Measurements from ENCODE around the gene WHRN.

DNA sequence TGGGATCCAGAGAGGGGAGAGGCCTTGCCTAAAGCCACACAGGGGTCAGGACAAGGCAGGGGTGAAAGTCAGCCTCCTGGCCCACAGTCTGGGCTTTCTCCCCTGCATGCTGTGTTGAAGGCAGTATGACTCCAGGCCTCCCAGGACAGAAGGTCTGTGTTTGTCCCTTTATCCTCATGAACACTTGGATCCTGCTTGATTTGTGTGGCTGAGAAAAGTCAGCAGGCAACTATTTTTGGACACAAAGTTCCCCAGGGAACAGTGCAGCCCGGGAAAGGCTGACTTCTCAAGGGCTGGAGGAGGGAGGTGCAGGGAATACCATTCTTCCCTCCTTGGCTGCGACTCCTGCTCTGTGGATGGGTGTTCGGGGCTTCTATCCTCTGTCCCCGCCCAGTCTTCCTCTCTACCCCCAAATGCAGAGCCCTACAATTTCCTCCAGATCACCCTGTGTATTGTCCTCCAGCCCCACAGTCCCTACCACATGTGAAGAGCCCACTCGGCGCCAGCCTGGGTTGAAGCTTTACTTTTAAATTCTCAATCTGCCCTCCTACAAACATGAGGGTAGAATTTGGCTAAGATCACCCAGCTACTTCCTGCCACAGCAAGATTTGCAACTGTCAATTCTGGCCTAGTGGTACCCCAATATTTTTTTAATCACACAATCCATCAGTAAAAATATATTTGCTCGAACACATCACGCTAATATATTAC is 121.6 kb downstream of the WHRN start:
- TF ChIP-seq, protein P1, sequence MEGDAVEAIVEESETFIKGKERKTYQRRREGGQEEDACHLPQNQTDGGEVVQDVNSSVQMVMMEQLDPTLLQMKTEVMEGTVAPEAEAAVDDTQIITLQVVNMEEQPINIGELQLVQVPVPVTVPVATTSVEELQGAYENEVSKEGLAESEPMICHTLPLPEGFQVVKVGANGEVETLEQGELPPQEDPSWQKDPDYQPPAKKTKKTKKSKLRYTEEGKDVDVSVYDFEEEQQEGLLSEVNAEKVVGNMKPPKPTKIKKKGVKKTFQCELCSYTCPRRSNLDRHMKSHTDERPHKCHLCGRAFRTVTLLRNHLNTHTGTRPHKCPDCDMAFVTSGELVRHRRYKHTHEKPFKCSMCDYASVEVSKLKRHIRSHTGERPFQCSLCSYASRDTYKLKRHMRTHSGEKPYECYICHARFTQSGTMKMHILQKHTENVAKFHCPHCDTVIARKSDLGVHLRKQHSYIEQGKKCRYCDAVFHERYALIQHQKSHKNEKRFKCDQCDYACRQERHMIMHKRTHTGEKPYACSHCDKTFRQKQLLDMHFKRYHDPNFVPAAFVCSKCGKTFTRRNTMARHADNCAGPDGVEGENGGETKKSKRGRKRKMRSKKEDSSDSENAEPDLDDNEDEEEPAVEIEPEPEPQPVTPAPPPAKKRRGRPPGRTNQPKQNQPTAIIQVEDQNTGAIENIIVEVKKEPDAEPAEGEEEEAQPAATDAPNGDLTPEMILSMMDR (conservative IDR thresholded peaks at IDR 0.05; ENCODE audit: low read length), result no peak
- no peak for TF ChIP-seq EZH2phosphoT487 (IDR thresholded peaks at IDR 0.05; ENCODE audit: borderline replicate concordance, low read depth, low read length)

All from OCI-LY7 (cell line).